ENCODE results near the gene TMEM247.
A peak's percentile ranks its signal among the peaks of the same experiment; 100 is the strongest.

Gene TMEM247

GRCh38 chr2:46495231-46496030 lies 16.1 kb downstream of the TMEM247 start:
- DNase-seq (ENCODE audit: low read depth, low spot score), result no peak
- ChIA-PET POLR2A (no interaction called here), CTCF (interaction anchor here (1.6 kb wide), 1 partner anchor 33 kb away, joined by 4 read pairs; no protein-coding TSS in a partner anchor)

GRCh38 chr2:46497766-46498165 lies 18.4 kb downstream of the TMEM247 start:
- CTCF ChIA-PET, result interaction anchor here (0.9 to 1.3 kb wide), 2 partner anchors 8 to 78 kb away, joined by 3 read pairs; no protein-coding TSS in a partner anchor
- POLR2A ChIA-PET, result no interaction called here

More at GRCh38 chr2:46495231-46496030, 16.1 kb downstream of the TMEM247 start:
- no peak overlapping the region for H3K4me3 ChIP-seq (ENCODE audit: low read depth, low read length)
- no peak for TF ChIP-seq CTCF (IDR thresholded peaks at IDR 0.05; ENCODE audit: insufficient read depth, low read length, missing control alignments)

GRCh38 chr2:46498681-46499080 lies 19.3 kb downstream of the TMEM247 start:
- TF ChIP-seq CTCF (IDR thresholded peaks at IDR 0.05; ENCODE audit: insufficient read depth, low read length, missing control alignments), result no peak
- DNase-seq (ENCODE audit: low read depth, low spot score), result no peak
- H3K4me3 ChIP-seq (ENCODE audit: low read depth, low read length), result no peak overlapping the region
- ChIA-PET CTCF (interaction anchor here (0.9 kb wide), 1 partner anchor 9 kb away, joined by 3 read pairs; no protein-coding TSS in a partner anchor), POLR2A (no interaction called here)

More at GRCh38 chr2:46497766-46498165, 18.4 kb downstream of the TMEM247 start:
- DNase-seq (ENCODE audit: low read depth, low spot score), result no peak
- TF ChIP-seq CTCF (IDR thresholded peaks at IDR 0.05; ENCODE audit: insufficient read depth, low read length, missing control alignments), result no peak
- H3K4me3 ChIP-seq (ENCODE audit: low read depth, low read length), result no peak overlapping the region

- no peak for TF ChIP-seq CTCF (IDR thresholded peaks at IDR 0.05; ENCODE audit: insufficient read depth, low read length, missing control alignments)
- ChIA-PET POLR2A (no interaction called here), CTCF (no interaction called here)
- peak overlapping the region; percentile 75 for H3K4me3 ChIP-seq (ENCODE audit: low read depth, low read length)
- DNase-seq (ENCODE audit: low read depth, low spot score), result no peak
These were observed 20.0 kb downstream of the TMEM247 start for GRCh38 chr2:46499392-46499785.

- CTCF ChIA-PET, result no interaction called here
- POLR2A ChIA-PET, result no interaction called here
- no peak for DNase-seq (ENCODE audit: low read depth, low spot score)
These were observed 21.4 kb downstream of the TMEM247 start for GRCh38 chr2:46500801-46501200.

More at GRCh38 chr2:46500801-46501200, 21.4 kb downstream of the TMEM247 start:
- TF ChIP-seq CTCF (IDR thresholded peaks at IDR 0.05; ENCODE audit: insufficient read depth, low read length, missing control alignments), result no peak
- no peak overlapping the region for H3K4me3 ChIP-seq (ENCODE audit: low read depth, low read length)

Measured in AG04449 (cell line).